Stimulated activated CD4-positive, alpha-beta T cell treated with anti-CD3 and anti-CD28 coated beads, Interleukin-4, amount 100 ng/mL, for 48 hours (primary cell): ENCODE data around the gene FOXP4.
A peak's percentile ranks its signal among the peaks of the same experiment; 100 is the strongest.

Experiments
- DNase-seq, 2 donors: peaks; one replicate each; pipeline ENCODE4 v3.0.0-alpha.2; 2020; ENCODE audit warnings: low read depth in 2 of 2

FOXP4 gene

GRCh38 chr6:41519745-41520699, 26.2 kb upstream of the FOXP4 start:
- DNase-seq: no peak

GRCh38 chr6:41522780-41523548, 23.2 kb upstream of the FOXP4 start:
- DNase-seq: no peak

- DNase-seq: no peak
These were observed 22.1 kb upstream of the FOXP4 start for GRCh38 chr6:41523915-41524633.

- DNase-seq: no peak
These were observed 21.6 kb upstream of the FOXP4 start for GRCh38 chr6:41524634-41525011.

GRCh38 chr6:41527721-41528408, 18.3 kb upstream of the FOXP4 start:
- no peak for DNase-seq

- DNase-seq: no peak
These were observed 17.7 kb upstream of the FOXP4 start for GRCh38 chr6:41528409-41528963.

- DNase-seq: no peak
These were observed 17.1 kb upstream of the FOXP4 start for GRCh38 chr6:41529049-41529448.

GRCh38 chr6:41529970-41530369, 16.2 kb upstream of the FOXP4 start:
- DNase-seq: no peak

GRCh38 chr6:41530476-41530875, 15.7 kb upstream of the FOXP4 start:
- DNase-seq: no peak

GRCh38 chr6:41531016-41531415, 15.2 kb upstream of the FOXP4 start:
- DNase-seq: no peak

- DNase-seq: peak; percentile 46 to 60
These were observed 14.3 kb upstream of the FOXP4 start for GRCh38 chr6:41531591-41532582.

- no peak for DNase-seq
These were observed 10.4 kb upstream of the FOXP4 start for GRCh38 chr6:41535766-41536165.

- DNase-seq: no peak
These were observed 9.1 kb upstream of the FOXP4 start for GRCh38 chr6:41536795-41537758.

GRCh38 chr6:41538556-41539182, 7.5 kb upstream of the FOXP4 start:
- no peak for DNase-seq

- no peak for DNase-seq
These were observed 7.0 kb upstream of the FOXP4 start for GRCh38 chr6:41539204-41539603.

- no peak for DNase-seq
These were observed 4.8 kb upstream of the FOXP4 start for GRCh38 chr6:41541364-41541763.

GRCh38 chr6:41543087-41543486, 3.1 kb upstream of the FOXP4 start:
- no peak for DNase-seq

GRCh38 chr6:41545247-41545702, 906 bp upstream of the FOXP4 start:
- no peak for DNase-seq
